RWPE2 (cell line): ENCODE measurements around the gene IQCH.

ENCODE experiments used
- ATAC-seq: fragments of 200-7000 bp; cut with Tn5 transposase; 3 replicates; pipeline ENCODE4 v1.9.1; 2021; ENCODE audit warnings: low read depth
- DNase-seq: peaks from one replicate; pipeline ENCODE4 v3.0.0-alpha.2; 2020; ENCODE audit warnings: low spot score
- H3K27ac ChIP-seq: fragments of 450-650 bp; 2 replicates; pipeline ENCODE4 v1.5.1; 2017; ENCODE audit warnings: mild to moderate bottlenecking; ENCODE audit not compliant: poor library complexity, severe bottlenecking
- H3K27me3 ChIP-seq: fragments of 250-450 bp; sonication (Bioruptor Pico); 2 replicates; pipeline ENCODE4 v1.5.1; 2021; ENCODE audit warnings: mild to moderate bottlenecking, moderate library complexity; ENCODE audit not compliant: insufficient read depth, poor library complexity, severe bottlenecking
- H3K36me3 ChIP-seq: fragments of 250-450 bp; sonication (Bioruptor Pico); 2 replicates; pipeline ENCODE4 v1.5.1; 2020; ENCODE audit warnings: low read depth, mild to moderate bottlenecking, moderate library complexity
- H3K4me1 ChIP-seq: fragments of 250-450 bp; sonication (Bioruptor Pico); 2 replicates; pipeline ENCODE4 v1.5.1; 2021; ENCODE audit warnings: mild to moderate bottlenecking, moderate library complexity; ENCODE audit not compliant: insufficient read depth, poor library complexity, severe bottlenecking
- H3K4me3 ChIP-seq: fragments of 250-450 bp; sonication (Bioruptor Pico); 2 replicates; pipeline ENCODE4 v1.5.1; 2021; ENCODE audit warnings: mild to moderate bottlenecking, moderate library complexity; ENCODE audit not compliant: severe bottlenecking
- H3K9me3 ChIP-seq: fragments of 250-450 bp; sonication (Bioruptor Pico); 2 replicates; pipeline ENCODE4 v1.5.1; 2021; ENCODE audit warnings: mild to moderate bottlenecking, moderate library complexity; ENCODE audit not compliant: severe bottlenecking
- CTCF ChIP-seq: fragments of 450-650 bp; IDR thresholded peaks from one replicate; pipeline ENCODE4 v1.5.1; 2017; ENCODE audit warnings: mild to moderate bottlenecking, moderate library complexity; ENCODE audit not compliant: poor library complexity, severe bottlenecking

IQCH gene

GRCh38 chr15:67515557-67515956, 261.0 kb downstream of the IQCH start:
- TF ChIP-seq CTCF, result no peak
- Histone ChIP-seq H3K36me3 (peaks cover 12% of the 10 kb centered on the region), H3K9me3 (no peaks in the 10 kb centered on the region), H3K4me1 (peaks cover 8% of the 10 kb centered on the region), H3K4me3 (no peak overlapping the region), H3K27ac (no peak overlapping the region), H3K27me3 (no peaks in the 10 kb centered on the region)
- DNase-seq (no peak), ATAC-seq (no peak)

- H3K4me3 ChIP-seq, result peak overlapping the region; percentile 66
These were observed 265.9 kb downstream of the IQCH start for GRCh38 chr15:67520321-67521028.

GRCh38 chr15:67521029-67521782, 266.6 kb downstream of the IQCH start, which contains the start of gene C15orf61:
TSS of gene C15orf61 (plus strand) at chr15:67521131. CDS start at chr15:67521249, 118 bp downstream.
- Histone ChIP-seq H3K27me3 (no peaks in the 10 kb centered on the region), H3K4me1 (peaks cover 17% of the 10 kb centered on the region), H3K36me3 (peaks cover 18% of the 10 kb centered on the region), H3K4me3 (peak within 1 kb of the TSS; percentile 66), H3K27ac (peak within 1 kb of the TSS; percentile 84), H3K9me3 (no peaks in the 10 kb centered on the region)
- peak; percentile 48 for TF ChIP-seq CTCF
- peak; percentile 78 for ATAC-seq
- DNase-seq, result peak; percentile 95

More at GRCh38 chr15:67520321-67521028, 265.9 kb downstream of the IQCH start:
- Histone ChIP-seq H3K27ac (peak overlapping the region; percentile 84), H3K27me3 (no peaks in the 10 kb centered on the region), H3K4me1 (peaks cover 17% of the 10 kb centered on the region), H3K36me3 (peaks cover 13% of the 10 kb centered on the region; the same call in 1 of the 2 replicates), H3K9me3 (no peaks in the 10 kb centered on the region)
- ATAC-seq, result peak; percentile 5; the same call in 2 of the 3 replicates
- no peak for DNase-seq
- TF ChIP-seq CTCF, result no peak

- Histone ChIP-seq H3K4me3 (peak overlapping the region; percentile 66), H3K36me3 (peaks cover 24% of the 10 kb centered on the region), H3K4me1 (peaks cover 17% of the 10 kb centered on the region), H3K27ac (peak overlapping the region; percentile 84), H3K27me3 (no peaks in the 10 kb centered on the region), H3K9me3 (no peaks in the 10 kb centered on the region)
- ATAC-seq (peak; percentile 11; the same call in 2 of the 3 replicates), DNase-seq (no peak)
- no peak for TF ChIP-seq CTCF
These were observed 267.4 kb downstream of the IQCH start for GRCh38 chr15:67521783-67522568.
